Colonic mucosa (tissue), 4 donors: Measurements from ENCODE around the gene TUFT1. TPM values are rescaled to one million over a fixed set of nuclear protein-coding genes. Genes with fewer than 3 reads are reported as not detected.
"Not testable (repeated sequence)": the region's sequence is repeated elsewhere in the genome, so short reads cannot be mapped to it uniquely, and the experiment has no call there.

Source experiments
- DNase-seq: peaks from one replicate; pipeline ENCODE4 v3.0.0-alpha.2; 2020
- H3K27ac ChIP-seq: fragments of 200-600 bp; one replicate; pipeline ENCODE4 v1.8.0; 2021
- H3K27me3 ChIP-seq: fragments of 200-600 bp; one replicate; pipeline ENCODE4 v1.8.0; 2021
- H3K36me3 ChIP-seq: fragments of 200-600 bp; one replicate; pipeline ENCODE4 v1.8.0; 2021
- H3K4me1 ChIP-seq: fragments of 200-600 bp; one replicate; pipeline ENCODE4 v1.8.0; 2021; ENCODE audit warnings: mild to moderate bottlenecking
- H3K4me3 ChIP-seq: fragments of 200-600 bp; one replicate; pipeline ENCODE4 v1.8.0; 2021
- H3K9ac ChIP-seq, 2 donors: one replicate each; pipeline ENCODE4 v1.7.0; 2013; ENCODE audit warnings: control low read depth in 2 of 2, low read depth in 2 of 2, low read length in 2 of 2
- H3K9me3 ChIP-seq: fragments of 200-600 bp; one replicate; pipeline ENCODE4 v1.8.0; 2021
- intact Hi-C: fragments of 100-400 bp; cut with DNase I; formaldehyde crosslinking; loops from one replicate; pipeline ENCODE4 v1.14.1; 2022
- total RNA-seq, 2 donors: library from RNA; stranded (reverse); fragmentation: NEBNext Ultra II Directional in 1 of 2; extraction: Animal tissue kit (Norgen Biotek cat#: 25700) in 1 of 2; gene quantifications; one replicate each; pipeline ENCODE4 v1.2.1, GENCODE V29; 2021
- TF ChIP-seq, protein P1 (sequence below): fragments of 200-600 bp; IDR thresholded peaks from one replicate; pipeline ENCODE4 v1.8.0; 2022; ENCODE audit warnings: antibody characterized with exemption, mild to moderate bottlenecking
- donor health status: healthy.
- donor health status: DM: no; HTN: no; CAD: no.
- donor health status: DM: no; HTN: no; CAD: no.

Gene TUFT1
- total RNA-seq, 2 donors from 2014 or later = 25.5 to 40.6 TPM

DNA sequence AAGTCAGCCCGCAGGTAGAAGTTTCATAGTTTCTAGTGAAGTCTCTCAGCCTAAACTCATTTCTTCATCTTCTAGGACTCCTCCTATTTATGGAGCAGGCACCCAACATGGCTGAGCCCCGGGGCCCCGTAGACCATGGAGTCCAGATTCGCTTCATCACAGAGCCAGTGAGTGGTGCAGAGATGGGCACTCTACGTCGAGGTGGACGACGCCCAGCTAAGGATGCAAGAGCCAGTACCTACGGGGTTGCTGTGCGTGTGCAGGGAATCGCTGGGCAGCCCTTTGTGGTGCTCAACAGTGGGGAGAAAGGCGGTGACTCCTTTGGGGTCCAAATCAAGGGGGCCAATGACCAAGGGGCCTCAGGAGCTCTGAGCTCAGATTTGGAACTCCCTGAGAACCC is 21.7 kb upstream of the TUFT1 start:
- intact Hi-C loops = no loop called here
- no peak overlapping the region for H3K27ac ChIP-seq
- TF ChIP-seq, protein P1, sequence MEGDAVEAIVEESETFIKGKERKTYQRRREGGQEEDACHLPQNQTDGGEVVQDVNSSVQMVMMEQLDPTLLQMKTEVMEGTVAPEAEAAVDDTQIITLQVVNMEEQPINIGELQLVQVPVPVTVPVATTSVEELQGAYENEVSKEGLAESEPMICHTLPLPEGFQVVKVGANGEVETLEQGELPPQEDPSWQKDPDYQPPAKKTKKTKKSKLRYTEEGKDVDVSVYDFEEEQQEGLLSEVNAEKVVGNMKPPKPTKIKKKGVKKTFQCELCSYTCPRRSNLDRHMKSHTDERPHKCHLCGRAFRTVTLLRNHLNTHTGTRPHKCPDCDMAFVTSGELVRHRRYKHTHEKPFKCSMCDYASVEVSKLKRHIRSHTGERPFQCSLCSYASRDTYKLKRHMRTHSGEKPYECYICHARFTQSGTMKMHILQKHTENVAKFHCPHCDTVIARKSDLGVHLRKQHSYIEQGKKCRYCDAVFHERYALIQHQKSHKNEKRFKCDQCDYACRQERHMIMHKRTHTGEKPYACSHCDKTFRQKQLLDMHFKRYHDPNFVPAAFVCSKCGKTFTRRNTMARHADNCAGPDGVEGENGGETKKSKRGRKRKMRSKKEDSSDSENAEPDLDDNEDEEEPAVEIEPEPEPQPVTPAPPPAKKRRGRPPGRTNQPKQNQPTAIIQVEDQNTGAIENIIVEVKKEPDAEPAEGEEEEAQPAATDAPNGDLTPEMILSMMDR = no peak
- no peaks in the 10 kb centered on the region for H3K4me1 ChIP-seq
- no peaks in the 10 kb centered on the region for H3K27me3 ChIP-seq
- H3K36me3 ChIP-seq = peaks cover under 1% of the 10 kb centered on the region
- H3K4me3 ChIP-seq = no peak overlapping the region
- no peak overlapping the region for H3K9ac ChIP-seq
- DNase-seq = no peak
- no peaks in the 10 kb centered on the region for H3K9me3 ChIP-seq

DNA sequence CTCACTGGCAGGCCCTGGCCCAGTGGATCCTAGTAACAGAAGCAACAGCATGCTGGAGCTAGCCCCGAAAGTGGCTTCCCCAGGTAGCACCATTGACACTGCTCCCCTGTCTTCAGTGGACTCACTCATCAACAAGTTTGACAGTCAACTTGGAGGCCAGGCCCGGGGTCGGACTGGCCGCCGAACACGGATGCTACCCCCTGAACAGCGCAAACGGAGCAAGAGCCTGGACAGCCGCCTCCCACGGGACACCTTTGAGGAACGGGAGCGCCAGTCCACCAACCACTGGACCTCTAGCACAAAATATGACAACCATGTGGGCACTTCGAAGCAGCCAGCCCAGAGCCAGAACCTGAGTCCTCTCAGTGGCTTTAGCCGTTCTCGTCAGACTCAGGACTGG is 21.2 kb upstream of the TUFT1 start:
- Histone ChIP-seq H3K4me1 (no peaks in the 10 kb centered on the region), H3K9ac (no peak overlapping the region), H3K4me3 (no peak overlapping the region), H3K36me3 (peaks cover 6% of the 10 kb centered on the region), H3K9me3 (no peaks in the 10 kb centered on the region), H3K27me3 (no peaks in the 10 kb centered on the region), H3K27ac (no peak overlapping the region)
- DNase-seq = no peak
- intact Hi-C loops = no loop called here
- TF ChIP-seq, protein P1 = no peak

- H3K4me3 ChIP-seq = no peak overlapping the region
- H3K9ac ChIP-seq = no peak overlapping the region
- no peaks in the 10 kb centered on the region for H3K4me1 ChIP-seq
- no peaks in the 10 kb centered on the region for H3K27me3 ChIP-seq
- H3K9me3 ChIP-seq = no peaks in the 10 kb centered on the region
- intact Hi-C loops = no loop called here
- DNase-seq = no peak
- peaks cover 8% of the 10 kb centered on the region for H3K36me3 ChIP-seq
- H3K27ac ChIP-seq = no peak overlapping the region
- TF ChIP-seq, protein P1 = no peak
Observed at GRCh38 chr1:151519667-151520066, 20.4 kb upstream of the TUFT1 start.

DNA sequence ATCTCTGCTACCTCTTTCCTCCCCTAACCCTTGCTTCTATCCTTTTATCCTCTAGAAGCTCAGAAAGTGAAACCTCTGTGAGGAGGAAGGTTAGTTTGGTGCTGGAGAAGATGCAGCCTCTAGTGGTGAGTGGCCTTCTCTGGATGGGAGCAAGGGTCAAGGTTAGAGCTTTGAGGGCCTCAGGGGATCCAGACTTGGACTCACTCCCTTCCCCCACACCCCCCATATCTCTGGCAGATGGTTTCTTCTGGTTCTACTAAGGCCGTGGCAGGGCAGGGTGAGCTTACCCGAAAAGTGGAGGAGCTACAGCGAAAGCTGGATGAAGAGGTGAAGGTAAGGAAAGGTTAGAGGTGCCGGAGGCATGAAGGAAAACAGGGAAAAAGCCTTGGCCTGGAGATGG is 19.8 kb upstream of the TUFT1 start:
- H3K9ac ChIP-seq = no peak overlapping the region
- intact Hi-C loops = no loop called here
- H3K36me3 ChIP-seq = peaks cover 8% of the 10 kb centered on the region
- no peak overlapping the region for H3K4me3 ChIP-seq
- TF ChIP-seq, protein P1 = no peak
- no peaks in the 10 kb centered on the region for H3K9me3 ChIP-seq
- DNase-seq = no peak
- no peak overlapping the region for H3K27ac ChIP-seq
- no peaks in the 10 kb centered on the region for H3K27me3 ChIP-seq
- no peaks in the 10 kb centered on the region for H3K4me1 ChIP-seq

DNA sequence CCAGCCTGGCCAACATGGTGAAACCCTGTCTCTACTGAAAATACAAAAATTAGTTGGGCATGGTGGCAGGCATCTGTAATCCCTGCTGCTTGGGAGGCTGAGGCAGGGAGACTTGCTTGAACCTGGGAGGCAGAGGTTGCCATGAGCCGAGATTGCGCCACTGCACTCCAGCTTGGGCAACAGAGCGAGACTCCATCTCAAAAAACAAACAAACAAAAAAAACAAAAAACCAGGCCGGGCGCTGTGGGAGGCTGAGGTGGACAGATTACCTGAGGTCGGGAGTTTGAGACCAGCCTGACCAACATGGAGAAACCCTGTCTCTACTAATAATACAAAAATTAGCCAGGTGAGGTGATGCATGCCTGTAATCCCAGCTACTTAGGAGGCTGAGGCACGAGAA is 17.7 kb upstream of the TUFT1 start:
- DNase-seq, H3K36me3 ChIP-seq, H3K4me1 ChIP-seq, H3K9me3 ChIP-seq, intact Hi-C loops, H3K4me3 ChIP-seq, H3K27ac ChIP-seq, H3K9ac ChIP-seq, H3K27me3 ChIP-seq: not testable (repeated sequence)

DNA sequence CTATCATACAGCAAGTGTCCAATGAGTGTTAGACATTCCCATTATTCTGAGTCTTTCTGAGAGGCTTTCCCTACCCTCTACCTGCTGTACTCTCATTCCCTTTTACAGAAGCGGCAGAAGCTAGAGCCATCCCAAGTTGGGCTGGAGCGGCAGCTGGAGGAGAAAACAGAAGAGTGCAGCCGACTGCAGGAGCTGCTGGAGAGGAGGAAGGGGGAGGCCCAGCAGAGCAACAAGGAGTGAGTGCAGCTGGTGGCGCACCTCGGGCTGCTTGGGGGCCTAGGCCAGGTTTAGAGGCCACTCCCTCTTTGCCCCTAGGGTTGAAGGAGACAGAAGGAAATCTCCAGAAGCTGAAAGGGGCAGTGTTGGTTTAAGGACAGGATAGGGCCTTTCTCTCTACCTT is 16.8 kb upstream of the TUFT1 start:
- no peak for DNase-seq
- Histone ChIP-seq H3K9ac (no peak overlapping the region), H3K27me3 (no peaks in the 10 kb centered on the region), H3K27ac (no peak overlapping the region), H3K36me3 (peaks cover 8% of the 10 kb centered on the region), H3K9me3 (no peaks in the 10 kb centered on the region), H3K4me1 (no peaks in the 10 kb centered on the region), H3K4me3 (no peak overlapping the region)
- TF ChIP-seq, protein P1 = no peak
- intact Hi-C loops = no loop called here
